SHP77 (cell line): ENCODE results near the gene CDH20.

Source experiments
- DNase-seq, 2 experiments: peaks; one replicate each; lab custom pipeline; 2025; lab: John Stamatoyannopoulos, UW

Gene CDH20

DNA sequence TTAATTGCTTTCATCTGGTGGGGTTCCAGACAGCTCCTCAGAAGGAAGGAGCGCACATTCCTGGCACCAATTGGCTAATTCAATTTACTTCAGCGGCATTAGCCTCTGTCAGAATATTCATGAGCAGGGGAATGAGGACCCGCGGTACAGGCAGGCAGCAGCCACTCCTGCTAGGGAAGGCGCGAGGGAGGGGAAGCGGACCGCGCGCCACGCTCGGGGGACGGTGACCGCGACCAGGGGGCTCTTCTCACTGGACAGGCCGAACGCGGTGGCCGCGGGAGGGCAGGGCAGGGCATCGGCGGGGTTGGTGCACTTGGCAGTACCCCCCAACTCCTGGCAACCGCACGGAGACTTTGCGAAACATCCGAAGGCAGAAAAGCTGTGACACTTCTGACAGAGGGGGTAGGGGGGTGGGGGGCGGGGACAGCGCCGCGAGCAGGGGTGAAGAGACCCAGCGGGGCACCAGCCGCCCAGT is at the start of gene CDH20:
CDH20 (plus strand) TSS at position 160 of the 475 bp plus-strand sequence.
- no peak for DNase-seq

DNA sequence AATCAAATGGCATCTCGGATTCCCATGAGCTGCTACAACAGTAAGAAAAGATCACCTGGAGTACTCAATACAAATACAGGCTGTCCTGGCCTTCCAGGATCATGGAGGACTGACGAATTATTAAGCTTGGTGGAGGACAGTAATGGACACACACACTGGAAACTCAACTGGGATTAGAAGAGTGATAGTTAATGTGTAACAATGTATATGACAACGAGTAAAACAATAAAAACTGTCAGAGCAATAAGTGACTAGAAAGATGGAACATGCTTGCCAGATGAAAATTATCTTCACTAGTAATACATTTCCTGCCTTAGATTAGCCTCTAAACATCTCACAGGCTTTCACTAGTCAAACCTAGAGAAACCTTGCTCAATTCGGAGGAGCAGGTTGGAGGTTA is 49.2 kb upstream of the CDH20 start:
- DNase-seq, result no peak

DNA sequence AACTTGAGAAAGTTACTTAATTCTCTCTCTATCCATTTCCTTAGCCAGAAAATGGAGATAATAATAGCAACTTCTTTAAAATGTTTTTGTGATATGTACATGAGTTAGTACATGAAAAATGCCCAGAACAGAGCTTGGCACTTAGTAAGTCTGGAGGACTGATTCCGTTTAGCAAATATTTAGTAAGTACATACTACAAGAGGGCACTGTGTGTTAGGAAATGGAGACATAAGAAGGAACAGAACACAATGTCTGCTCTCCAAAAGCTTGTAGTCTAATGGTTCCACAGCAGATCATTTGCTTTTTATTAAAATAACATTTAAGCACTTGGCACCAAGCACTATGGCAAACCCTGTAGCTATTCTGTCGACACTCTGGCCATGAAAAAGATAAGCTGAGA is 47.5 kb upstream of the CDH20 start:
- no peak for DNase-seq

DNA sequence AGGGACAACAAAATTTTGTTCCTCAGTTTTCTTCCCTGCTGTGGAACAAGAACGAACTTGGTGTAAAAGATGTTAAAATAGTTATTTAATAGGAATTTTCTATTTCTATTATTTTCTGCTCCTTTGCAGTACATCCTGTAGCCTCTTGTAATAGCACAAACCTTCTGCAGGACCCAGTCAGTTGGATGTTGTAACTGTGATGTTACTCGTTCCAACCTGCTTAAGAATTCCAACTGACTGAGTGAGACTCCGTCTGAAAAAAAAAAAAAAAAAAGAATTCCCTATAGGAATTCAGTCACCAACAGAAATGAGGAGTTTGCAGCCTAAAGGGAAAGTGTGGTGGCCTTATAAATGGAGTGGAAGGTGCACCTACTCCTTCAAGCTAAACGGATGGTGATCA is 46.4 kb upstream of the CDH20 start:
- no peak for DNase-seq

DNA sequence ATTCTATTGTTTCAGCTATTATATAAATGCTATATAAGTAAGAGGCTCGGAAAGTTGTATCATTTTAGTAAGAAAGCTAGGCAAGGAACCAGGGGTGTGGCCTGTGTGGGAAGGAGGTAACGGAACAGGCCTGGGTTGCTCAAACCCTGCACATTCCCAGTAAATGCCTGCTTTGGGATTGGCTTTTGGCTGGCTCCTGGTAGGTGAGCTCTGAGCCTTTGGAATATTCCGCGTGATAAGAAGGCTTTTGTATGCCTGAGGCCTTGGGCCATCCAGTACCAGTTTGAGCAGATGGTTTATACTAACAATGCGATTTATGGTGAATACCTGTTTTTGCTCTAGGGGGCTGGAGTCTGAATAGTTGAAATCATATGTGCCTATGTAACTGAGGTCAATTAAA is 42.6 kb upstream of the CDH20 start:
- no peak for DNase-seq

DNA sequence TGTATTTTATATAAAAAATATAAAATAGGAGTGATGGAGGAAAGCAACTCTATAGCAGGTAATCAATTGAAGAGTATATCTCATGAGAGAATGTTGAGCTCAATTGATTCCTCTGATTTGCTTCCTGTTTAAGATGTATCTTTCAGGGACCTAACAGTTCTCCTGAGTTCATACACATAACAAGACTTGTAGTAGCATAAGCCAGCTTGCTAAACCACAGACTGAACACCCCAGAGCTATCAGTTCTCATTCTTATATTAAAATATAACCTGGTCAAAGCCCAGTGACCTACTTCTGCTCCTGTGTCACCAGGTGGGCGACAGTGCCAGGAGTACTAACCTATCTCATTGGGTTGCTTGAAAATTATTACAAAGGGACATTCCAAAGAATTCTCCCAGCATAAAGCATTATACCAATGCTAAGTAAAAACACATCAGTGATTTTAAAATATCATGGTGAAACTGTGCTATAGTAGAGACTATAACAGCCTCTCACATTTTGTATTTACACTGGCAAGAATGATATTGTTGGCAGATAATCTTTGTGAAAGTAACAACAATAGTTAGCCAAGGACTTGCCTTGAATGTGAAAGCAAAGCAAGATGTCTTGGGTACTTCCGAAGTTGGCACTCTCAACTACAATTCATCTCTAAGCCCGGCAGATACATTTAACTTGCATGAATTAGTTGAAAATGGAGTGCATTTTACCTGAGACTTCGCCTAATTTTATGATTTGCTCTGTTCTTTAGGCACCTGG is 40.8 kb upstream of the CDH20 start:
- no peak for DNase-seq

DNA sequence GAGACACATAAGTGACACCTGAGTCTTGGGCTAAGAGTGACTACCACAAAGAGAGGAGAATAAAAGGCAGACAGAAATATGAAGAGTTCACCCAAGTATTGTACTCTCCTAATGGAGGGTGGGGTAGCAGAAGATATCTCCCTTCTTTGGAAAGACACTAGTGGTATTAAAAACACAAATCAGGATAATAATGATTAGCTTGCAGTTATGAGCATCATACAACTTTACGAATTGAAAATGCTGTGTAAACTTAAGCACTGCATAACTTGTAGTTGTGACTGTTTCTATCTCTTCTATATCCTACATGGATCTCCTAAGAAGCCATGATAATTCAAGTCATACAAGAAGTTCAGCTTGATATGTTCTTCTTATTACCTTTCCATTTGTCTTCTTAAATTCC is 38.1 kb upstream of the CDH20 start:
- DNase-seq, result no peak

DNA sequence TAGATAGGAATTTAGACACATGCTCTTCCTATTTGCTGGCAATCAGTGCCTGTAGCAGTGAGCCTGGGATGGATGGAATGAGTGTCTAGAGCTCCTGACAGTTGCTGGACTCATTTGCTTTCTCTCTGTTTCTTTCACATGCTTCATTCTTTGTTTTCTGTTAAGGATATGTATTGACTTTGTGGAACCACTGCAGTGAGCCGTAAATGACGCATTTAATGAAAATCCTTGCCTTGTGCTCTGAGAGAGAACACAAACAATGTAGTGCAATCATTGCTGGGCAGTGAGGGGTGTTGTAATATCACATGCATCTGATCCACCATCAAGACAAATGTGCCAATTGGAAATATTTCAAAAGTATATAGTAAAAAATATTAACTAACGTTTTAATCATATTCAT is 25.2 kb upstream of the CDH20 start:
- no peak for DNase-seq

DNA sequence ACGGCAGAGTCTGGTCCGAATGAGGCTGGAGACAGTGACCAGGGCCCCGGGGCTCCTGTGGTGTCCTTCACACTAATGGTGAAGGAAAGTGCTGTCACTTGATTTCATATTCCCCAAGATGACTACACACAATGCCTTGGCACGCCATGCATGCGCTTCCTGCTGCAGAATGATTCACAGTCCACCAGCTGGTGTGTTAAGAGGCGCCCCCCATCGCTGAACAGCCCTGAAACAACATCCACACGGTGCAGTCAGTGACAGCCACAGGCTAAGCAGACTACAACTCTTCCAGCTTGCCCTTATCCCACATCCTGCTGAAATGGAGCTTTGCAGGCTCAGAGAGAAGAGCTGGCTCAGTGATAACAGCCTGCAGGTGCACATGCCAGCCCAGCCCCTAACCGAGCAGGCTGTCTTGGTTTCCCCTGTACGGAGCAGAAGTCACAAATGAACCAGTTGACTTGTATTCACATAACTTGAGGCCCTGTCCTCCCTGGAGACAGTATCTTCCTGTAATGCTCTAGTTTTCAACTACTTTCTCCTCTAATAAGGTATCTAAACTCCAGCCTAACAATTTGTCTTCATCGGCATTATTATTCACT is 24.3 kb upstream of the CDH20 start:
- DNase-seq, result peak in 1 of 2 experiments; percentile 21

DNA sequence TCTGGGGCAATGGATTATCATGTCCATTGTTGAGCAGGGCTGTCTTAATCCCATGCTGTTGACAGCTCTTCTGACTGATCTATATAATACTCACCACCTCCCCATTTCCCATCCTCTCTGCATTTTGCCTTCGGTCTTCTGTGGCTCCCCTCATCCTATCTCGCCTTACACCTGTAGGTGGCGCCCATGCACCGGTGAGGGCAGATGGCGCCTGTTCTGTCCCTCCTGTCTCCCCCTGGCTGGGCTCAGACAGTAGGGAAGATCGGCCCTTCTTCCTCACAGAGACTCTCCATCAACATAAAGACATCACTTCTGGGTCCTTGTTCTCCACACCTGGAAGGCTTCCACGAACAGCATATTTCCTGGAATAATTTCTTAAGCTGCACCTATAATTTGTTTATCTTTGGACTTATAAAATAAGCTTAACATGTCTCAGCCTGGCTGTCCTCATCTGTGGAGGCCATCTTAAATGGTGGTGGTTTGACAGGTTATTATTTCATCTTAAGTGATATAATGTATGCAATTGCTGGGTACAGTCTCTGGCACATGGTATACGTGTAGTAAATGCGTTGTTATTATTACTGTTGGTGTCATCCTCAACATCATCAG is 10.9 kb upstream of the CDH20 start:
- peak; percentile 51 to 66 for DNase-seq

DNA sequence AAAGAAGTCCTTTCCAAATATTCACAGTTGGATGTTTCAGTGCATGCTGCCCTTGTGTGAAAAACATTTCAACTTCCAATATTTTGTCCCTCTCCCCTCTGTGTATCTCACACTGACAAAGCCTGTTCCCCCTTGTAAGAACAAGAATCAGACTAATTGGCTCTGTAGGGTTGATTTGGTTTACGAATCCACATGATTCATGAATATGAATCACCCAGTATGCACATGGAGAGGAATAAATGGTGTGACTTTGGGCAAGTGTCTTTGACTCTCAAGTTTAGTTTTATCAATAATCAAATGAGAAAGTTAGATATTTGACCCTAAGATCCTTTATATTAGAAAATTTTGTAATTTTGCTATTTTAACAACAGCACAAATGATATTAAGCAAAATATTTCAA is 9.3 kb upstream of the CDH20 start:
- DNase-seq, result no peak

DNA sequence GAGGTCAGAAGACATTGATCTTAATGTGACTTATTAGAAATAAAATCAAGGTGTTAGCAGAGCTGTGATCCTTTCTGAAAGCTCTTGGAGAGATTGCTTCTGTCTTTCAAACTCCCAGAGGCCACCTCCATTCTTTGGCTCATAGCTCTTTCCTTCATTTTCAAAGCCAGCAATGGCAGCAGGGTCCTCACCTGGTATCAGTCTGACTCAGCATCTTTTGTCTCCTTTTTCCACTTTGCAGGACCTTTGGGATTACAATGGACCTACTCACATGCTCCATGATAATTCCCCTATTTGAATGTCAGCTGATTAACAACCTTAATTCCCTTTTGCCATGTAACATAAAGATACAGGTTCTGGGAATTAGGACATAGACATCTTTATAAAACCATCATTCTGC is 6.8 kb upstream of the CDH20 start:
- no peak for DNase-seq

DNA sequence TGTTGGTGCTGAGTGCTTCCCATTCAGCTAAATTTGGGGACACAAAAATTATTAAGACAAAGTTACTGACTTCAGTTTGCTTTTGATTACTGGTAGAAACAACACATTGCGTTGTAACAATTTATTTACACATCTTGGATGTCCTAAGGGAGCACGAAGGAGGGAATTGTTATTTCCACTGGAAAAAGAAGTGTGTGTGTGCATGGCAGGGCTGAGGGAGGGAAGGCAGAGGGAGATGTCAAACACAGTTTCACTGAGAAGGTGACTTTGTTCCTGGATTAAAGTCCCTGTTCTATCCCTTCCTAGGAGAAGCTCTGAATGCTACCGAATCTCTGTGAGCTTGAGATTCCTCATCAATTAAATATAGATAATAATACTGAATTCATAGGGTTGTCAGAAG is 3.8 kb upstream of the CDH20 start:
- DNase-seq, result no peak

DNA sequence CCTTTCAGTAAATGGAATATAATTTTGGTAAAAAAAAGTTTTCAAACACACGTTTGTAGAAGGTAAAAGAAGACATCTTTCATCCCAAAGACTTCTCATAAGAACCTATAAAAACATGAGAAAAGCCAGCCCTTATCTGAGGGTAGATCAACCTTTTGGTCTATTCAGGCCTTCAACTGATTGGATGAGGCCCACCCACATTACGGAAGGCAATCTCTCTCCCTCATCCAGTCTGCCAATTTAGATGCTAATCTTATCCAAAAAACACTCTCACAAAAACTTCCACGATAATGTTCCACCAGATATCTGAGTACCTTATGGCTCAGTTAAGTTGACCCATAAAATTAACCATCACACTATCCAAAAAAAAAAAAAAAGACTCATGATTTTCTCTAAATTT is 2.2 kb upstream of the CDH20 start:
- DNase-seq, result no peak

DNA sequence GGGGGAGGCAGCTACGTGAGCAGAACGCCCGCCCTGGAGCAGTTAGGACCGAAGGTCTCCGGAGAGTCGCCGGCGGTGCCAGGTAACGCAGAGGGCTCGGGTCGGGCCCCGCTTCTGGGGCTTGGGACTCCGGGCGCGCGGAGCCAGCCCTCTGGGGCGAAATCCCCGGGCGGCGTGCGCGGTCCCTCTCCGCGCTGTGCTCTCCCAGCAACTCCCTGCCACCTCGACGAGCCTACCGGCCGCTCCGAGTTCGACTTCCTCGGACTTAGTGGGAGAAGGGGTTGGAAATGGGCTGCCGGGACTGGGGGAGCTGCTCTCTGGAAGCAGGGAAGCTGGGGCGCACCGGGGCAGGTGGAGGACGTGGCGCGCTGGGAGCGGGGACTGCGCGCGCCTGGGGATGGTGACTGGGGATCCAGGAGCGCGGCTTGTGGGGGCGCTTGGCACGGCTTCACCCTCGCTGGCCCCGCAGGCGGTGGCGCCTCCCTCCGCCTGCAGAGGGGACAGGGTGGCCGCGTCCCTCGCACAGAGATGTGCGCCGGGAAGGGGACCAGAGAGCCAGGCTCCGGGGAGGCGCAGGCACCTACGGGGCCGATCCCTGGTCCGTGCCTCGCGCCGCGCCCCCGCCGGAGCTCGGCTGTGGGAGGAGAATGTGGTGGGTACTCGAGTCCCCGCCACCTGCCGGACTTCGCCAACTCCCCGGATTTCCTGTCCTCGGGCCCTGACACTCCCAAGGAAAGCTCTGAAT is 688 bp downstream of the CDH20 start:
- no peak for DNase-seq

DNA sequence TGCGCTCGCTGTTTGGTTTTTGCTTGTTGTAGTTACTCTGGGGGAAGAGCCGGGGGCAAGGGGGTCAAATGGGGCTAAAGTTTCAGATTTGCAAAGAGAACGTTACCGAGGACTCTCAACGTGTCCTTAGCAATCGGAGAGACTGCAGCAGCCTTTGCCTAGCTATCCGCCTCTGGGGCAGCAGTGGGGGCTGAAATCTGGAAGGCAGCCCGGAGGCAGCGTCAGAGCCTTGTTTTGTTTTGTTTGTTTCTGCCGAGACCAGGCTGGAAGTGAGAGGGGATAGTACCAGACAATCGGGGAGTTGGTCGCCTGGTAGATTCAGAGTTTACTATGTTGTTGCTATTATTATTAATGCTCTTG is 1.2 kb downstream of the CDH20 start:
- no peak for DNase-seq

DNA sequence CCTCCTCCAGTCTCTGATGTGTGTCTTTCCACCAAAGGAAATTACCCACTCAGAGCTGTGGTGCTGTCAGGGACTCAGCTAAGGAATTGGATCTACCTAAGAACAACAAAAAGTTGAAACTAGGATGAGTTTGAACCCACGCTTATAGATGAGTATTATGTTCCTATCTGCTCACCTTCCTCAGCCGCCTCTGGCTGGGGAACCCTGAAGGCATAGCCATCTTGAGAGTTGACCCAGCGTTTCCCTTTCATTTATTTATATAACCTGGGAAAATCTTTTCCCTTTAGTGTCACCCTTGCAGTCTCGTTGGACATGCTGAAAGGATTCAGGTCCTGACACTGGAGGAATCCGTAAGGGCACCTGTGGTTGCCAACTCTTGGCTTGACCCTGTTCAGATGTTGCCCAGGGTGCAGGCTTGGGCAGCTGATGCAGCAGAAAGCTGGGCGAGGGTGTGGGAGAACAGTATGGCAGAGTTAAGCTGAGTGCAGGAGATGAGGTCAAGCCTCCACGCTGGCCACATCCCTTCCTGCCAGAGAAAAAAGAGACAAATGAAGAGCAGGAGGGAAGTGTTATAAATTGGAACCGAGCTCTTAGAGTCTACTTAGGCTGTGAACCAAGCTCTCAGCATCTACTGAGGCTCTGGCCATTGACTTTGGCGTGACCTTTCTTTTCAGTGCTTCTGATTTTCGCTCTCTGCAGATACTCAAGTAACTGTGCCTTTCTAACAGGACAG is 1.9 kb downstream of the CDH20 start:
- no peak for DNase-seq

DNA sequence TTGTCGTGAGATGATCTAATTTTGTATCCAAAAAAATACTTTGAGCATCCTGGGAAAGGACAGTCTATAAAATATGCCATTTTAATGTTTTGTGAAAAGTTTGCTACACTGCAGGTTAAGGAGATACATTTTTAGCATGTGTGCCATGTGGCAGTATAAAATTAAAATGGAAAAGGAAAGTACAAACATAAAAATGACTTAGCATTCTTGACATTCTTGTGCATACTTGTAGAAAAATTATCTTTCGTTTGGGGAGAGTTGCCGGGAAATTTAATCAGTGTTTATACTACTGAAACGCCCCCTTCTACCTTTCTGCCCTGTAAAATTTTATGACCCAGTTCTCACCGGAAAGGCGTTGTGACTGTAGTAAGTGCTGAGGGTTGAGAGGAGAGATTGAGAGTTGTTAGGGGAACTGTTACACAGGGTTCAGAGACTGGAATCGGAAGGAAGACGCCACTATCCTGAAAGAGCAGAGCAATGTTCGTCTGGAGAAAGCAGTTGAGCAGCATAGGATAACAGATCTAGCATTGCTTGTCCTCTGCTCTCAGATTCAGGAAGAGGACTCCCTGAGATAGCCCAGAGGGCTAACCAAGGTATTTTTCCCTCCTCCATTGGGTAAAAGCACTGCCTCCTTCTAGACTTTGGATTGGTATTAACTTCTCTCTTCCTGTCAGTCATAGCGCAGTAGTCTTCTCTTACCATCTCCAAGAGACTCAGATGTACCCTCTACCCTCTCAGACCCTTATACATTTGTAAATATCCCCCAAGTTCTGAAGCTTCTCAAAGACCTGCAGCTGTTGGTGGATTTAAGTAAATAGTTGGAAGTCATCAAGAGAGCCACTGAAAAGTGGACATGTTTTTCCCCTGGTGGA is 2.7 kb downstream of the CDH20 start:
- DNase-seq, result no peak

DNA sequence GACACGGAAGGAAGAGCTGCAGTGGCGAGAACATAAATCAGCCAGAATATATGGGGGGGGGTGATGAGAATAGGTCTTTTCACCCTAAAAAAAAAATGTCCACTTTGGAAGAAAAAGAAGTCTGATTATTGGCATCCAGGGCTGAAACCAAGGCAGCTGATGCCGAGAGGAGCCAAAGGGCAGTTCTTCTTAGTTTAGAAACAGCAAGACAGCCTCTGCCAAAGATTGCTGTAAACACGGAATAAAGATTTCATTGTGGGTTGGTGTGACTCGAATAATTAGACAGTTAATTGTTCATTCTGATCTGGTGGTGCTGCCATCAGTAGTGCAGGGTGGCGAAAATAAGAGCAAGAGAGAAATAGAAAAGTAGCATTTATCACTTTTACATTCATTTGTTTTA is 3.5 kb downstream of the CDH20 start:
- no peak for DNase-seq

DNA sequence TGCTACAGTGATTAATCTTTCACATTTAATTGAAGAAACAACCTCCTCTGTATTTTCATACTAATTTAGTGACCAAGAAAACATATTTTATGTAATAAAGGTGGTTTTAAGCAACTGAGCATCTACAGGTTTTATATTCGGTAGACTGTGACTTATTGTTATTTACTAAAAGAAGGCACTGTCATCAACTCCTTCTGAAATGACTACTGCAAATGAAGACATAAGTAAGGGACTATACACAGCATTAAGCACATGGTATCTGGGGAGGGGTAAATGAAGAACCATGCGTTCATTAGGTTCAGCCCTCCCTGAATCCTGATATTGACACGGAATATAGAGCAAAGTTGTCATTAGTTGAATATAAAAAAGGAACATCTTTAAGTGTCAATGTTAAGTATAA is 4.3 kb downstream of the CDH20 start:
- DNase-seq, result no peak

DNA sequence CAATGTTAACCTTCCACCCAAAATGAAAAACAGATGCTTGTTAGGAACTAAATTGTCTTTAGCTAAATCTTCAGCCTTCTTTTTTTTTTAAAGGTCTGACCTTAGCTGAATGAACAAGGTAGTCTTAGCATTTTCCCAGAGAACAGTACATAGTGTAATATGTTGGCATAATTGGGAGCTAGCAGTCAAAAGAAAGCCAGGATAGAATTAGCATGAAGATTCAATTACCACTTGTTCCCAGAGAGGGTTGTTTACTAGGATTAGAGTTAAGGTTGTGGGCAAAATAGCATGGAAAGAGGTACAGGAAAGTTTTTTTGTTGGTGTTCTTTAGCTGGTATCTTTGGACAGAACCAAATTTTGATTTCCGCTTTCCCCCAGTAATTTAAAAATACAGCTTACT is 6.9 kb downstream of the CDH20 start:
- DNase-seq, result no peak
